Fibroblast of lung (primary cell): ENCODE results near the gene IGSF21.

Source experiments
- EZH2 ChIP-seq: IDR thresholded peaks from 2 replicates; pipeline ENCODE4 v1.5.1; 2012; ENCODE audit warnings: low read length, control low read depth, mild to moderate bottlenecking; ENCODE audit errors: missing control alignments
- TF ChIP-seq, protein P1 (sequence below), 2 donors: IDR thresholded peaks in 1 of 2; conservative IDR thresholded peaks in 1 of 2; 1 replicate in 1 of 2; 2 replicates in 1 of 2; pipeline ENCODE4 v1.5.1; 2011 to 2012; ENCODE audit warnings: low read length in 2 of 2, control low read depth in 1 of 2, inconsistent platforms in 1 of 2, low read depth in 1 of 2, mild to moderate bottlenecking in 1 of 2

DNA sequence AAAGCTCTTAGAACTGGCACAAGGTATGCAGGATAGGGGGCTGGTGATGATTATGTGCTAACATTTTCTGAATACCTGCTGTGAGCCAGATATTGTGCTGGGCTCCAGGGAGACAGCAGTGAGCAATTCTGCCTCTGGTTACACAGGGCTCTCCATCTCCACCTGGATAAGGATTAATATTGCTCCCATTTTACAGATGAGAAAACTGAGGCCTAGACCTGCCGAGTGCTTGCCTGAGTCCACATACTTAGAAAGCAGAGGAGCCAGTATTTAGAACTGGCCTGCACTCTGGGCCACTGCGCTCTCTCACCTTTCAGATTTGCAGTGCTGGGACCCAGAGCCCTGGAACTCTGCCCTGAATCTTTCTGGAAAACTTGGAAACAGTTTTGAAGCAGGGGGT lies 205.9 kb downstream of the IGSF21 start:
- TF ChIP-seq, protein P1, sequence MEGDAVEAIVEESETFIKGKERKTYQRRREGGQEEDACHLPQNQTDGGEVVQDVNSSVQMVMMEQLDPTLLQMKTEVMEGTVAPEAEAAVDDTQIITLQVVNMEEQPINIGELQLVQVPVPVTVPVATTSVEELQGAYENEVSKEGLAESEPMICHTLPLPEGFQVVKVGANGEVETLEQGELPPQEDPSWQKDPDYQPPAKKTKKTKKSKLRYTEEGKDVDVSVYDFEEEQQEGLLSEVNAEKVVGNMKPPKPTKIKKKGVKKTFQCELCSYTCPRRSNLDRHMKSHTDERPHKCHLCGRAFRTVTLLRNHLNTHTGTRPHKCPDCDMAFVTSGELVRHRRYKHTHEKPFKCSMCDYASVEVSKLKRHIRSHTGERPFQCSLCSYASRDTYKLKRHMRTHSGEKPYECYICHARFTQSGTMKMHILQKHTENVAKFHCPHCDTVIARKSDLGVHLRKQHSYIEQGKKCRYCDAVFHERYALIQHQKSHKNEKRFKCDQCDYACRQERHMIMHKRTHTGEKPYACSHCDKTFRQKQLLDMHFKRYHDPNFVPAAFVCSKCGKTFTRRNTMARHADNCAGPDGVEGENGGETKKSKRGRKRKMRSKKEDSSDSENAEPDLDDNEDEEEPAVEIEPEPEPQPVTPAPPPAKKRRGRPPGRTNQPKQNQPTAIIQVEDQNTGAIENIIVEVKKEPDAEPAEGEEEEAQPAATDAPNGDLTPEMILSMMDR (conservative IDR thresholded peaks at IDR 0.05 in 1 of 2, IDR thresholded peaks at IDR 0.05 in 1 of 2; ENCODE audit: low read depth in 1 of 2, low read length in 2 of 2), result no peak
- no peak for TF ChIP-seq EZH2
